HFF-Myc (cell line): ENCODE results near the gene CCDC88B.

Experiments used
- DNase-seq: peaks from one replicate; pipeline ENCODE4 v3.0.0-alpha.2; 2011; ENCODE audit warnings: low read depth; ENCODE audit errors: extremely low read depth
- H3K4me3 ChIP-seq: replicated peaks from 2 replicates; pipeline ENCODE4 v1.5.1; 2011; ENCODE audit warnings: low read depth, mild to moderate bottlenecking, control low read depth, low read length
- TF ChIP-seq, protein P1 (sequence below): IDR thresholded peaks from 2 replicates; pipeline ENCODE4 v1.5.1; 2012; ENCODE audit warnings: mild to moderate bottlenecking, low read depth, low read length, control low read depth; ENCODE audit errors: missing control alignments

Gene CCDC88B

DNA sequence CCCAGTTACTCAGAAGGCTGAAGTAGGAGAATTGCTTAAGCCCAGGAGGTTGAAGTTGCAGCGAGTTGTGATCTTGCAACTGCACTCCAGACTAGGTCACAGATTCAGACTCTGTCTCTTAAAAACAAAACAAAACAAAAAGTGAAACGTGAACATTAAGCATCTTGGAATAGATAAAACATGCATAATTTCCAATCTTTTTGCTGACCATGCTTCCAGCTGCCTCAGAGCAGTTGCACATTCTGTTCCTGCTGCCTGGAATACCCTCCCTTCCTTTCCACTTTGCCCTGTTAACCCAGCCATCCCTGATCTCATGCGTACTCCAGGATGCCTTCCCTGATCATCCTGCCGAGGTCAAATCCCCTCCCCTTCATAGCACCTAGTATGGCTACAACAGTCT, 718 bp upstream of the CCDC88B start:
- TF ChIP-seq, protein P1, sequence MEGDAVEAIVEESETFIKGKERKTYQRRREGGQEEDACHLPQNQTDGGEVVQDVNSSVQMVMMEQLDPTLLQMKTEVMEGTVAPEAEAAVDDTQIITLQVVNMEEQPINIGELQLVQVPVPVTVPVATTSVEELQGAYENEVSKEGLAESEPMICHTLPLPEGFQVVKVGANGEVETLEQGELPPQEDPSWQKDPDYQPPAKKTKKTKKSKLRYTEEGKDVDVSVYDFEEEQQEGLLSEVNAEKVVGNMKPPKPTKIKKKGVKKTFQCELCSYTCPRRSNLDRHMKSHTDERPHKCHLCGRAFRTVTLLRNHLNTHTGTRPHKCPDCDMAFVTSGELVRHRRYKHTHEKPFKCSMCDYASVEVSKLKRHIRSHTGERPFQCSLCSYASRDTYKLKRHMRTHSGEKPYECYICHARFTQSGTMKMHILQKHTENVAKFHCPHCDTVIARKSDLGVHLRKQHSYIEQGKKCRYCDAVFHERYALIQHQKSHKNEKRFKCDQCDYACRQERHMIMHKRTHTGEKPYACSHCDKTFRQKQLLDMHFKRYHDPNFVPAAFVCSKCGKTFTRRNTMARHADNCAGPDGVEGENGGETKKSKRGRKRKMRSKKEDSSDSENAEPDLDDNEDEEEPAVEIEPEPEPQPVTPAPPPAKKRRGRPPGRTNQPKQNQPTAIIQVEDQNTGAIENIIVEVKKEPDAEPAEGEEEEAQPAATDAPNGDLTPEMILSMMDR: no peak
- H3K4me3 ChIP-seq: no peak overlapping the region
- no peak for DNase-seq

- no peak overlapping the region for H3K4me3 ChIP-seq
- TF ChIP-seq, protein P1: no peak
- no peak for DNase-seq
These were observed 799 bp downstream of the CCDC88B start for GRCh38 chr11:64340671-64341335.

DNA sequence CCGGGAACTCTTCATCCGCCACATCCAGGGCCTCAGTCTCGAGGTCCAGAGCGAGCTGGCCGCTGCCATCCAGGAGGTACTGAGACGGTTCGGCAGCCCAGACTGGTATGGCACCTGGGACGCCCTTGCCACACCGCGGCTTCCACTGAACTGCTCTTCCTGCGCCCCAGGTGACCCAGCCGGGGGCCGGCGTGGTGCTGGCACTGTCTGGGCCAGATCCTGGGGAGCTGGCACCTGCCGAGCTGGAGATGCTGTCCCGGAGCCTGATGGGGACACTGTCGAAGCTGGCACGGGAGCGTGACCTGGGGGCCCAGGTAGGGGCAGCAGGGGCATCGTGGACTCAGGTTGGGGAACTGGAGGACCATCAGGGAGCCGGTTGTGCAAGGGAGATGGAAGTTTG, 1.4 kb downstream of the CCDC88B start:
- no peak overlapping the region for H3K4me3 ChIP-seq
- no peak for DNase-seq
- TF ChIP-seq, protein P1: no peak

DNA sequence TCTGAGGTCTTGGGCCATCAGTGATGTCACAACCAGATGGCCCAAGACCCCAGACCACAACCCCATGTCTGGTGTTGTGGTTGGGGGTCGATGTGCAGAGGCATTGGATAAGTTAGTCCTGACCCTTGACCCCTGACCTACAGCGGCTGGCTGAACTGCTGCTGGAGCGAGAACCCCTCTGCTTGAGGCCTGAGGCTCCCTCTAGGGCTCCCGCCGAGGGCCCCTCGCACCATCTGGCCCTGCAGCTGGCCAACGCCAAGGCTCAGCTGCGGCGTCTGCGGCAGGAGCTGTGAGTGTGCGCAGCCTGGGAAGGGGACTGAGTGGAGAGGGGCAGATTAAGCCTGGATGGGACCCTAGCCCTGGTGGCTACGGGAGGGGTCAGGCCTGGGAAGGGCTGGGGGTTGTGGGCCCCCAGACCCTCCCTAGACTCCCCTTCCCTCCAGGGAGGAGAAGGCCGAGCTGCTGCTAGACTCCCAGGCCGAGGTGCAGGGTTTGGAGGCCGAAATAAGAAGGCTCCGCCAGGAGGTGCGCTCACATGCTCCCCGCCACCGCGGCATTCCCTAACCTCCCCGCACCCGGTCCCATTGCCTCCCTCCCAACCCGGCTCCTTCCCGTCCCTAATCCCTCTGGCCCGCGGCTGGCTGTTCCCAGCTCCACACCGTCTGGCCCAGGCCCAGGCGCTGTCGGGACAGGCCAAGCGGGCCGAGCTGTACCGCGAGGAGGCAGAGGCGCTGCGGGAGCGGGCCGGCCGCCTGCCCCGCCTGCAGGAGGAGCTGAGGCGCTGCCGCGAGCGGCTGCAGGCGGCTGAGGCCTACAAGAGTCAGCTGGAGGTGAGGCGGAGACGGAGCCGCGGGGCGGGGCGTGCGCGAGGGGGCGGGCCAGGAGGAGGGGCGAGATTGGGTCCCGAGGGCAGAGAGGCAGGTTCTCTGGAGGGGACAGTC, 2.1 kb downstream of the CCDC88B start:
- 0 out of 2 replicates have a peak overlapping the region, but pooled peaks have one; percentile 21 for H3K4me3 ChIP-seq
- peak; percentile 27 for DNase-seq
- TF ChIP-seq, protein P1: peak; percentile 45

GRCh38 chr11:64342869-64343745, 3.1 kb downstream of the CCDC88B start:
- TF ChIP-seq, protein P1: no peak
- no peak for DNase-seq
- no peak overlapping the region for H3K4me3 ChIP-seq

DNA sequence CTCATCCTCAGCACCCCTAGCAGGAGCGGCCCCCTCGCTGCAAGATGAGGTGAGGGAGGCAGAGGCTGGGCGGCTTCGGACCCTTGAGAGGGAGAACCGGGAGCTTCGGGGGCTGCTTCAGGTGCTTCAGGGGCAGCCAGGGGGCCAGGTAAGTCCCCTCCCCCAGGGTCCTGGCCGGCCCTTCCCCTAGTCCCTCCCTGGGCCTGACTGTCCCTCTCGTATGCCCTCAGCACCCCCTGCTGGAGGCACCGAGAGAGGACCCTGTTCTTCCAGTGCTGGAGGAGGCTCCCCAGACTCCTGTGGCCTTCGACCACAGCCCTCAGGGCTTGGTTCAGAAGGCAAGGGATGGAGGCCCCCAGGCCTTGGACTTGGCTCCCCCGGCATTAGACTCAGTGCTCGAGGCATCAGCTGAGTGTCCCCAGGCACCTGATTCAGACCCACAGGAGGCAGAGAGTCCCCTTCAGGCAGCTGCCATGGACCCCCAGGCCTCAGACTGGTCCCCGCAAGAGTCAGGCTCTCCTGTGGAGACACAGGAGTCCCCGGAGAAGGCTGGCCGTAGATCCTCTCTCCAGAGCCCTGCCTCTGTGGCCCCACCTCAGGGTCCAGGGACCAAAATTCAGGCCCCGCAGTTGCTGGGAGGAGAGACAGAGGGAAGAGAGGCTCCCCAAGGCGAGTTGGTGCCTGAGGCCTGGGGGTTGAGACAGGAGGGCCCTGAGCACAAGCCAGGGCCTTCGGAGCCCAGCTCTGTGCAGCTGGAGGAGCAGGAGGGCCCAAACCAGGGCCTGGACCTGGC, 4.0 kb downstream of the CCDC88B start:
- H3K4me3 ChIP-seq: no peak overlapping the region
- no peak for DNase-seq
- TF ChIP-seq, protein P1: peak; percentile 16
